WTC11 (cell line): ENCODE results near the gene FOXC1. TPM values are rescaled to one million over a fixed set of nuclear protein-coding genes. Genes with fewer than 3 reads are reported as not detected.

ENCODE experiments used
- ATAC-seq: fragments of 200-7000 bp; cut with Tn5 transposase; 2 replicates; pipeline ENCODE4 v1.10.0; 2021; ENCODE audit warnings: mild to moderate bottlenecking, moderate library complexity
- CTCF ChIA-PET: fragments of 300-600 bp; sonication (Branson Sonifier 250); formaldehyde crosslinking; loops from one replicate; lab custom pipeline; 2021; ENCODE audit warnings: antibody characterized with exemption; lab: Charles Lee
- POLR2A ChIA-PET: fragments of 350-600 bp; sonication (Branson Sonifier 250); formaldehyde crosslinking; loops from one replicate; lab custom pipeline; 2021; ENCODE audit warnings: antibody characterized with exemption; lab: Charles Lee
- DNase-seq: peaks from one replicate; pipeline ENCODE4 v3.0.0; 2021; ENCODE audit warnings: low spot score
- H3K27ac Mint-ChIP-seq: 2 replicates; pipeline ENCODE4 v1.8.0; 2021; ENCODE audit warnings: mixed read lengths
- H3K27me3 Mint-ChIP-seq: 2 replicates; pipeline ENCODE4 v1.8.0; 2021; ENCODE audit warnings: low read depth, mild to moderate bottlenecking, moderate library complexity, mixed read lengths
- H3K36me3 Mint-ChIP-seq: 2 replicates; pipeline ENCODE4 v1.8.0; 2021; ENCODE audit warnings: mixed read lengths
- H3K4me1 Mint-ChIP-seq: 2 replicates; pipeline ENCODE4 v1.8.0; 2022; ENCODE audit warnings: mixed read lengths
- H3K4me3 Mint-ChIP-seq: 2 replicates; pipeline ENCODE4 v1.8.0; 2021; ENCODE audit warnings: mild to moderate bottlenecking, moderate library complexity, mixed read lengths
- H3K9me3 Mint-ChIP-seq: 2 replicates; pipeline ENCODE4 v1.8.0; 2021; ENCODE audit warnings: mixed read lengths
- CDX4 ChIP-seq: fragments of 250-450 bp; sonication (Bioruptor Pico); IDR thresholded peaks from 2 replicates; pipeline ENCODE4 v1.9.0; 2021; ENCODE audit warnings: moderate library complexity, mild to moderate bottlenecking, inconsistent platforms, borderline replicate concordance
- CTCF ChIP-seq: fragments of 200-600 bp; IDR thresholded peaks from 2 replicates; pipeline ENCODE4 v1.8.0; 2022; ENCODE audit warnings: antibody characterized with exemption
- ELF4 ChIP-seq: sonication (generic); formaldehyde crosslinking; IDR thresholded peaks from 2 replicates; pipeline ENCODE4 v1.8.1; 2022; ENCODE audit warnings: low read depth, mild to moderate bottlenecking, moderate library complexity, missing genetic modification reagents
- HMGXB4 ChIP-seq: sonication (generic); formaldehyde crosslinking; IDR thresholded peaks from 2 replicates; pipeline ENCODE4 v1.8.1; 2023; ENCODE audit warnings: mild to moderate bottlenecking, moderate library complexity, missing genetic modification reagents
- JAZF1 ChIP-seq: fragments of 250-450 bp; sonication (Bioruptor Pico); IDR thresholded peaks from 2 replicates; pipeline ENCODE4 v1.9.0; 2021; ENCODE audit warnings: moderate library complexity, mild to moderate bottlenecking, inconsistent platforms
- MAX ChIP-seq: sonication (generic); formaldehyde crosslinking; IDR thresholded peaks from 2 replicates; pipeline ENCODE4 v1.8.0; 2022; ENCODE audit warnings: mild to moderate bottlenecking, missing genetic modification reagents
- MXD4 ChIP-seq: fragments of 250-450 bp; sonication (Bioruptor Pico); IDR thresholded peaks from 2 replicates; pipeline ENCODE4 v1.8.0; 2021; ENCODE audit warnings: mild to moderate bottlenecking, moderate library complexity, borderline replicate concordance
- NR1H2 ChIP-seq: sonication (generic); formaldehyde crosslinking; IDR thresholded peaks from 2 replicates; pipeline ENCODE4 v1.9.0; 2021; ENCODE audit warnings: mild to moderate bottlenecking, moderate library complexity, missing genetic modification reagents
- RELA ChIP-seq: sonication (generic); formaldehyde crosslinking; IDR thresholded peaks from 2 replicates; pipeline ENCODE4 v1.8.1; 2022; ENCODE audit warnings: missing genetic modification reagents, mild to moderate bottlenecking, borderline replicate concordance
- SOX15 ChIP-seq: fragments of 250-450 bp; sonication (Bioruptor Pico); IDR thresholded peaks from 2 replicates; pipeline ENCODE4 v1.9.0; 2021; ENCODE audit warnings: mild to moderate bottlenecking
- ZBTB21 ChIP-seq: sonication (generic); formaldehyde crosslinking; IDR thresholded peaks from 2 replicates; pipeline ENCODE4 v1.8.1; 2023; ENCODE audit warnings: mild to moderate bottlenecking, missing genetic modification reagents, borderline replicate concordance
- ZBTB43 ChIP-seq: sonication (generic); formaldehyde crosslinking; IDR thresholded peaks from 2 replicates; pipeline ENCODE4 v1.8.1; 2023; ENCODE audit warnings: mild to moderate bottlenecking, missing genetic modification reagents
- ZNF138 ChIP-seq: sonication (generic); formaldehyde crosslinking; conservative IDR thresholded peaks from 2 replicates; pipeline ENCODE4 v1.8.1; 2022; ENCODE audit warnings: mild to moderate bottlenecking, moderate library complexity, missing genetic modification reagents
- ZNF281 ChIP-seq: sonication (generic); formaldehyde crosslinking; IDR thresholded peaks from 2 replicates; pipeline ENCODE4 v1.8.0; 2023; ENCODE audit warnings: mild to moderate bottlenecking, missing genetic modification reagents
- ZNF425 ChIP-seq: fragments of 250-450 bp; sonication (Bioruptor Pico); conservative IDR thresholded peaks from 2 replicates; pipeline ENCODE4 v1.9.0; 2021; ENCODE audit warnings: mild to moderate bottlenecking
- total RNA-seq: library from RNA; stranded (reverse); gene quantifications from 3 replicates; pipeline ENCODE4 v1.2.3, GENCODE V29; 2021

The FOXC1 gene
- total RNA-seq, 1 experiment from 2014 or later, result 10.7 TPM

GRCh38 chr6:1593958-1594314 lies 15.8 kb upstream of the FOXC1 start:
- TF ChIP-seq ZNF138 (CRISPR knock-in tag) (no peak), MXD4 (no peak), CDX4 (CRISPR knock-in tag) (no peak), JAZF1 (no peak), SOX15 (no peak), ZBTB21 (CRISPR knock-in tag) (no peak), ZNF281 (CRISPR knock-in tag) (no peak), RELA (CRISPR knock-in tag) (no peak), ELF4 (CRISPR knock-in tag) (no peak), NR1H2 (CRISPR knock-in tag) (no peak), MAX (CRISPR knock-in tag) (no peak), ZNF425 (CRISPR knock-in tag) (no peak), HMGXB4 (CRISPR knock-in tag) (no peak), CTCF (no peak), ZBTB43 (CRISPR knock-in tag) (no peak)
- no peak for DNase-seq
- peaks cover 21% of the 10 kb centered on the region for H3K27me3 Mint-ChIP-seq
- H3K36me3 Mint-ChIP-seq, result no peaks in the 10 kb centered on the region
- CTCF ChIA-PET, result interaction anchor here (0.5 to 1.3 kb wide), 3 partner anchors 51 to 760 kb away, joined by 3 to 4 read pairs (median 3); no protein-coding TSS in a partner anchor
- no peak for ATAC-seq
- H3K27ac Mint-ChIP-seq, result no peak overlapping the region
- peaks cover 25% of the 10 kb centered on the region for H3K4me1 Mint-ChIP-seq
- POLR2A ChIA-PET, result no interaction called here
- H3K9me3 Mint-ChIP-seq, result no peaks in the 10 kb centered on the region
- H3K4me3 Mint-ChIP-seq, result no peak overlapping the region
